GM12878 (cell line): ENCODE results near the gene KRT28. TPM values are rescaled to one million over a fixed set of nuclear protein-coding genes. Genes with fewer than 3 reads are reported as not detected.
A peak's percentile ranks its signal among the peaks of the same experiment; 100 is the strongest.

Experiments
- ATAC-seq: fragments of 200-7000 bp; cut with Tn5 transposase; 3 replicates; pipeline ENCODE4 v1.9.1; 2020; ENCODE audit warnings: mild to moderate bottlenecking, moderate library complexity
- BruUV-seq: library from RNA; stranded (reverse); fragments of 400-500 nt; replicated peaks from 2 replicates; lab custom pipeline; 2021; lab: Mats Ljungman, UMichigan
- CTCF ChIA-PET: fragments of 300-600 bp; sonication (Branson Sonifier 250); formaldehyde crosslinking; extraction: SDS; loops from one replicate; lab custom pipeline; 2021; ENCODE audit warnings: inconsistent platforms; lab: Yijun Ruan, JAX
- POLR2A ChIA-PET: fragments of 350-600 bp; formaldehyde crosslinking; extraction: SDS; loops from one replicate; lab custom pipeline; 2021; ENCODE audit warnings: inconsistent platforms; lab: Charles Lee
- RAD21 ChIA-PET: fragments of 300-600 bp; sonication (Branson Sonifier 250); formaldehyde crosslinking; loops from one replicate; lab custom pipeline; 2023; ENCODE audit warnings: antibody characterized with exemption; ENCODE audit not compliant: unreplicated experiment; lab: Charles Lee
- SMC1A ChIA-PET: fragments of 300-600 bp; sonication (Branson Sonifier 250); formaldehyde crosslinking; loops from one replicate; lab custom pipeline; 2023; ENCODE audit not compliant: unreplicated experiment, uncharacterized antibody; lab: Charles Lee
- DNase-seq: peaks from one replicate; pipeline ENCODE4 v3.0.0-alpha.2; 2011; ENCODE audit warnings: low read depth, low spot score
- FAIRE-seq: peaks from 3 replicates; lab custom pipeline; 2011; peaks lifted over from hg19 to GRCh38; lab: Jason Lieb, UNC
- H2AFZ ChIP-seq: 2 replicates; pipeline ENCODE4 v1.6.0; 2011; ENCODE audit warnings: low read depth, low read length, control low read depth; ENCODE audit not compliant: control insufficient read depth
- H3K27ac ChIP-seq: 2 replicates; pipeline ENCODE4 v1.5.1; 2011; ENCODE audit warnings: control low read depth; ENCODE audit not compliant: control insufficient read depth, insufficient read depth
- H3K27me3 ChIP-seq, 2 experiments: replicated peaks in 1 of 2; 2 replicates each; pipeline versions ENCODE4 v1.6.0 to v1.6.1; 2011; ENCODE audit warnings: low read length in 1 of 2; ENCODE audit not compliant: control insufficient read depth in 2 of 2, insufficient read depth in 2 of 2
- H3K36me3 ChIP-seq, 2 experiments: 2 replicates each; pipeline ENCODE4 v1.5.1; 2011; ENCODE audit warnings: low read length in 1 of 2; ENCODE audit not compliant: control insufficient read depth in 2 of 2, insufficient read depth in 2 of 2
- H3K4me1 ChIP-seq: 2 replicates; pipeline ENCODE4 v1.6.1; 2011; ENCODE audit warnings: mild to moderate bottlenecking, low read length, moderate library complexity, mixed read lengths; ENCODE audit not compliant: control insufficient read depth, insufficient read depth
- H3K4me2 ChIP-seq: 2 replicates; pipeline ENCODE4 v1.6.0; 2011; ENCODE audit warnings: control low read depth; ENCODE audit not compliant: control insufficient read depth, insufficient read depth
- H3K4me3 ChIP-seq: fragments of 200-600 bp; sonication (generic); 2 replicates; pipeline ENCODE4 v1.5.1; 2016
- H3K79me2 ChIP-seq: 2 replicates; pipeline ENCODE4 v1.6.0; 2011; ENCODE audit warnings: low read length; ENCODE audit not compliant: control insufficient read depth, insufficient read depth
- H3K9ac ChIP-seq: 2 replicates; pipeline ENCODE4 v1.8.0; 2011; ENCODE audit warnings: low read length, control low read depth, mixed read lengths; ENCODE audit not compliant: control insufficient read depth, insufficient read depth
- H3K9me3 ChIP-seq: replicated peaks from 3 replicates; pipeline ENCODE4 v1.5.1; 2011; ENCODE audit warnings: mild to moderate bottlenecking, low read length; ENCODE audit not compliant: control insufficient read depth, insufficient read depth
- H4K20me1 ChIP-seq: 2 replicates; pipeline ENCODE4 v1.6.0; 2011; ENCODE audit not compliant: control insufficient read depth, insufficient read depth
- E4F1 ChIP-seq: fragments of 450-650 bp; IDR thresholded peaks from 2 replicates; pipeline ENCODE4 v1.6.1; 2018; ENCODE audit warnings: borderline replicate concordance, mild to moderate bottlenecking; ENCODE audit not compliant: partially characterized antibody
- FOXM1 ChIP-seq: IDR thresholded peaks from 2 replicates; pipeline ENCODE4 v1.6.1; 2012; ENCODE audit warnings: low read depth, mild to moderate bottlenecking, inconsistent platforms, low read length, moderate library complexity
- MLLT1 ChIP-seq: fragments of 450-650 bp; IDR thresholded peaks from 2 replicates; pipeline ENCODE4 v1.6.1; 2016; ENCODE audit warnings: mild to moderate bottlenecking
- WGBS: methylation state at CpG from one replicate; pipeline ENCODE4 v1.1.6; 2016; ENCODE audit warnings: low lambda C conversion rate; ENCODE audit not compliant: insufficient replicate concordance, insufficient coverage; ENCODE audit errors: missing lambda C conversion rate; 5-methylcytosine and 5-hydroxymethylcytosine counted together
- in situ Hi-C: fragments of 300-500 bp; cut with MboI; formaldehyde crosslinking; loops from 9 replicates; pipeline ENCODE4 v1.14.3; 2018; ENCODE audit warnings: mixed read lengths
- intact Hi-C: fragments of 100-400 bp; cut with micrococcal nuclease; formaldehyde crosslinking; loops from one replicate; pipeline ENCODE4 v1.14.2; 2022; ENCODE audit not compliant: unreplicated experiment
- polyA plus RNA-seq, 11 experiments: library from polyadenylated mRNA; depleted of rRNA in 4 of 11; unstranded in 6 of 11; stranded (reverse) in 5 of 11; fragments of >200 nt; fragmentation: Nextera tagmentation in 4 of 11; fragmentation: Illumina TruSeq in 1 of 11; extraction: Ambion mirVana in 4 of 11; extraction: Trizol in 1 of 11; gene quantifications; 1 replicate in 1 of 11; 2 replicates in 10 of 11; pipeline versions ENCODE4 v1.2.1 to v1.2.3, GENCODE V29; 2011 to 2016; ENCODE audit warnings: inconsistent platforms in 2 of 11, missing spikeins in 2 of 11, low read depth in 1 of 11
- total RNA-seq, 4 experiments: library from RNA; depleted of rRNA in 3 of 4; stranded (reverse); fragments of >200 nt in 3 of 4; fragmentation: Illumina TruSeq in 1 of 4; extraction: Trizol in 1 of 4; gene quantifications; 2 replicates each; pipeline versions ENCODE4 v1.2.1 to v1.2.3, GENCODE V29; 2013 to 2021

KRT28 gene
- total and polyA plus RNA-seq, 10 of the 15 experiments (the other 5 are each of a cell fraction or from before 2014, with no cell fraction given): not detected

DNA sequence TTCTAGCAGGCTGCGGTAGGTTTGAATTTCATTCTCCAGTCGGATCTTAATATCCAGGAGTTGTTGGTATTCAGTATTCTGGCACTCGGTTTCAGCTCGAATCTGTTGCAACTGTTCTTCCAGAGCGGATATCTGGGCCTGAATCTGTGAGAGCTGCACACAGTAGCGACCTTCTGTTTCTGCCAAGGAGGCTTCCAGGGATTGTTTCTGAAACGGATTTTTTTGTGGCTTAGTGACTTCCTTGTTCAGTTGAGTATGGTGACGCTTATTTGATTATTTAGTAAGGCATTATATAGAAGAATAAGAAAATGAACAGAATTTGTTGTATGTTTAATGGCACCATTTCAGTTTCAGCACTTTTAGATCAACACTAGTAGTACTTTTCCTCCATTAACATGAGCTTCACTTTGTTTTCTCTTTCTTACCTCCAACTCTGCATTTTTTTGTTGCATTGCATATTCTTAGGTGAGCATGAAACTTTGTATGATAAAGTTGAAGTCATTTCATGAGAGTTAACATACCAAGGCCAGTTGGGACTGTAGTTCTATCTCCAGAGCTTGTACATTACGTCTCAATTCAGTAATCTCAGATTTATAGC, 19.9 kb upstream of the KRT28 start:
- FAIRE-seq (no peak), DNase-seq (no peak), ATAC-seq (no peak)
- WGBS: 63% methylated on average over 9 of the region's 9 CpGs
- H3K27ac ChIP-seq: peak overlapping the region; percentile 8
- RAD21 ChIA-PET: interaction anchor here (1.0 to 2.0 kb wide), 8 partner anchors 16 to 287 kb away, joined by 3 to 9 read pairs (median 5); no protein-coding TSS in a partner anchor
- SMC1A ChIA-PET: interaction anchor here (0.9 to 2.2 kb wide), 5 partner anchors 10 to 259 kb away, joined by 3 to 8 read pairs (median 3); no protein-coding TSS in a partner anchor
- intact Hi-C loops (no loop called here), in situ Hi-C loops (no loop called here)
- peaks cover 5% of the 10 kb centered on the region for H3K79me2 ChIP-seq
- H2AFZ ChIP-seq: peak overlapping the region; percentile 75
- H3K36me3 ChIP-seq: peaks cover 0 to 7% of the 10 kb centered on the region in 2 experiments; a peak in 2 of 4 replicates
- H3K4me3 ChIP-seq: peak overlapping the region; percentile 78
- no peaks in the 10 kb centered on the region for H3K27me3 ChIP-seq
- CTCF ChIA-PET: interaction anchor here (1.0 to 3.5 kb wide), 6 partner anchors 92 to 848 kb away, joined by 3 to 14 read pairs (median 6); no protein-coding TSS in a partner anchor
- H3K9me3 ChIP-seq: no peaks in the 10 kb centered on the region
- peak overlapping the region; percentile 60 for H3K4me2 ChIP-seq
- peaks cover 16% of the 10 kb centered on the region for H3K4me1 ChIP-seq
- TF ChIP-seq E4F1 (no peak), MLLT1 (peak; percentile 83), FOXM1 (0 out of 2 replicates have a peak, but pooled peaks have one; percentile 4)
- H4K20me1 ChIP-seq: no peaks in the 10 kb centered on the region
- POLR2A ChIA-PET: interaction anchor here (0.6 to 1.1 kb wide), 6 partner anchors 173 to 833 kb away, joined by 3 to 5 read pairs (median 4); partner anchors contain the start of gene TOP2A
- H3K9ac ChIP-seq: no peak overlapping the region; the same call in 1 of the 2 replicates
- no TSS peak for BruUV-seq
